ENCODE results near the gene MRPS23.

Gene MRPS23

GRCh38 chr17:57801044-57801711 lies 48.7 kb downstream of the MRPS23 start:
- no peak for DNase-seq (ENCODE audit: low read depth, low spot score)

- DNase-seq (ENCODE audit: low read depth, low spot score): no peak
Measured at GRCh38 chr17:57794841-57795240, 55.0 kb downstream of the MRPS23 start.

GRCh38 chr17:57788725-57789124 lies 61.1 kb downstream of the MRPS23 start:
- no peak for DNase-seq (ENCODE audit: low read depth, low spot score)

GRCh38 chr17:57785022-57785421 lies 64.8 kb downstream of the MRPS23 start:
- no peak for DNase-seq (ENCODE audit: low read depth, low spot score)

Data from activated CD4-positive, CD25-positive, alpha-beta regulatory T cell treated with anti-CD3 and anti-CD28 coated beads, Interleukin-2, amount 50 U/mL, for 16 hours (primary cell).